ENCODE data around the gene QPCT.
A peak's percentile ranks its signal among the peaks of the same experiment; 100 is the strongest.
"Not testable (repeated sequence)": the region's sequence is repeated elsewhere in the genome, so short reads cannot be mapped to it uniquely, and the experiment has no call there.

Gene QPCT
- total RNA-seq, result 104 to 469 (median 168) reads per million in 18 experiments

- DNase-seq, result peak; percentile 35 to 62
Observed at GRCh38 chr2:37344453-37345361, at the start of gene QPCT. Gene QPCT, plus strand, starts transcription at chr2:37344630. Its CDS starts 102 bp downstream, at chr2:37344732.

GRCh38 chr2:37294858-37295257 lies 49.6 kb upstream of the QPCT start:
- DNase-seq, result not testable (repeated sequence)

GRCh38 chr2:37295469-37296073 lies 48.9 kb upstream of the QPCT start:
- DNase-seq, result no peak

- no peak for DNase-seq
Observed at GRCh38 chr2:37297632-37298031, 46.8 kb upstream of the QPCT start.

GRCh38 chr2:37300146-37300545 lies 44.3 kb upstream of the QPCT start:
- no peak for DNase-seq

GRCh38 chr2:37300578-37300977 lies 43.9 kb upstream of the QPCT start:
- no peak for DNase-seq

- no peak for DNase-seq
Observed at GRCh38 chr2:37301408-37301807, 43.0 kb upstream of the QPCT start.

GRCh38 chr2:37302701-37303252 lies 41.7 kb upstream of the QPCT start:
- DNase-seq, result no peak

GRCh38 chr2:37306024-37306423 lies 38.4 kb upstream of the QPCT start:
- no peak for DNase-seq

- no peak for DNase-seq
Observed at GRCh38 chr2:37307500-37307899, 36.9 kb upstream of the QPCT start.

- no peak for DNase-seq
Observed at GRCh38 chr2:37315364-37315763, 29.1 kb upstream of the QPCT start.

- no peak for DNase-seq
Observed at GRCh38 chr2:37316181-37316580, 28.2 kb upstream of the QPCT start.

GRCh38 chr2:37317746-37318145 lies 26.7 kb upstream of the QPCT start:
- no peak for DNase-seq

GRCh38 chr2:37318401-37318800 lies 26.0 kb upstream of the QPCT start:
- peak; percentile 24 to 50 for DNase-seq

- no peak for DNase-seq
Observed at GRCh38 chr2:37319754-37320609, 24.4 kb upstream of the QPCT start.

- DNase-seq, result no peak
Observed at GRCh38 chr2:37321029-37321682, 23.3 kb upstream of the QPCT start.

- no peak for DNase-seq
Observed at GRCh38 chr2:37322368-37322767, 22.1 kb upstream of the QPCT start.

GRCh38 chr2:37323176-37323780 lies 21.2 kb upstream of the QPCT start:
- no peak for DNase-seq

GRCh38 chr2:37323781-37324535 lies 20.5 kb upstream of the QPCT start:
- peak in 1 of 2 donors; percentile 10 for DNase-seq

GRCh38 chr2:37324536-37324785 lies 20.0 kb upstream of the QPCT start:
- DNase-seq, result peak in 1 of 2 donors; percentile 60
